GM18951 (cell line): ENCODE results near the gene PPIL1.

ENCODE experiments used
- POLR2A ChIP-seq: IDR thresholded peaks from 4 replicates; pipeline ENCODE4 v1.6.1; 2011; ENCODE audit warnings: mild to moderate bottlenecking; ENCODE audit not compliant: insufficient read length, insufficient read depth; ENCODE audit errors: extremely low read depth
- in situ Hi-C: fragments of 300-500 bp; cut with MboI; formaldehyde crosslinking; loops from one replicate; pipeline ENCODE4 v1.12.0; 2022; ENCODE audit warnings: low sequenced_read_pairs, mixed read lengths, inconsistent platforms; ENCODE audit not compliant: unreplicated experiment

Gene PPIL1

DNA sequence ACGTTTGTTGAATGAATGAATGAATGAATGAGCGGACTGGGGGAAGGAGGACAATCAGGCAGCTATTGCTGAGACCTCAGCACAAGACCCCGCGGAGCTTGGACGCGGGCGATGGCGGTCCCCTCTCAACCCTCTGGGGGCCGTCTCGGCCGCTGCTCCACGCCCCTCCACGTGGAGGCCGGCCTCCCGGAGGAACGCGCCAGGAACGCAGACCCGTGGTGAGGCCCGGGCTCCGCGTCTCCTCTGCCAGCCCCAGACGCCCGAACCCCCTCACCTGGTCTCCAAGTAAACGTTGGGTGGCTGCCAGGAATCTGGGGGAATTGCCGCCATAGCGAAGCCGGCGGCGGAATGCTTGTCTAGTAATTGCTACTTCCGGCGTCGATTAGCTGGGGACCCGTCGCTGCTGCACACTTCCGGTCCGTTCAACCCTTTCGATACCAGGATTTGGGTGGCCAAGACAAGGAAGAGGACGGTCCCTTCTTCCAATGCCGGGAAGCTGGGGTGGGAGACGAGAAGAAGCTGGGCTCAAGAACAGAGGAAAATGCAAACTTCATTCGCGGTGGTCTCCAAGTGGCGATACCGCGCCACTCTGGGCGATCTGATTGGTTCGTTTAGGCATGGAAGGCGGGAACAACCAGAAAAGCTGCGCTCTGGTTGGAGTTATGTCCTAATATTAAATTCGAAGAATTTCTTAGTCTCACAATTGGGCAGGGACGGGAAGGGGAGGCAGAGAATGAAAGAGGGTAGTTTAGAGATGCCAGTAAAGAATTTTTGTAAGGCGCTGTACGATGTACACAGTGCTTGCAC, at the start of gene PPIL1:
PPIL1 (minus strand) TSS at position 361 of the 807 bp plus-strand sequence; CDS start at position 330, 31 bp downstream.
- TF ChIP-seq POLR2A = peak; percentile 65
- in situ Hi-C loops = no loop called here

DNA sequence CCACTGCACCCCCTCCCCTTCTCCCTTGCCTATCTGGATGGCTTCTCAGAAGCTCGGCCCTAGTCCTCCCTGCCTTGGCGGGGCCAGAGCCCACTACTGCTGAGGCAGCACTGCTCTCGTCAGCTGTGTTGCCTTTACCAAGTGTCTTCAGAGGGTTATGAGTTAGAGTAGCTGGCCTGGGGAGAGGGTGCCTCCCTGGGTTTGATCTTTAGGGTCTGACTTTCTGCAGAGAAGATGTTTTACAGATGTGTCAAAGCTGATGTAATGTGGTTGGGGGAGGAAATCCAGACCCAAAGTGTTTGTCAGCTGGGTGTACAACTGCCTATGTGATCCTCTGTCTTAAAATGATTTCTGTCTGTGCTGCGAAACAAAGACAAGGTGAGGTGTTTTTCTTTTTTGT, 49.5 kb upstream of the PPIL1 start:
- in situ Hi-C loops = no loop called here
- TF ChIP-seq POLR2A = no peak

DNA sequence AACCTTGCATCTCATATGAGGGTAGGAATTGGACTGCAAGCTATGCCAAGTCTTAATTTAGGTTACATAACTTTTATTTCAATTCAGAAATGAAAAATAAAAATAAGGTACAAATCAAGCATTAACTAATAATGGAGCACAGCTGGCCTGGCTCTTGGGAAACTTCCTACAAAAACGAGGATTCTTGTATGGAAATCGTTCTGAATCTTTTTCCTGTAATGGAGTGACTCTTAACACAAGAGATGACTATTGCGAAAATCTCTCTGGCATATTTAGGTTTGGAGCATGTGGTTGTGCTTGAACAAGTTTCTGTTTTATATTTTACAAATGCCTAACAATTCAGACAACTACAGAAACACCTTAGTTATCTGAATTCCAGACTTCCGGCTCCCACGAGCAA, 45.9 kb upstream of the PPIL1 start:
- no peak for TF ChIP-seq POLR2A
- in situ Hi-C loops = no loop called here

DNA sequence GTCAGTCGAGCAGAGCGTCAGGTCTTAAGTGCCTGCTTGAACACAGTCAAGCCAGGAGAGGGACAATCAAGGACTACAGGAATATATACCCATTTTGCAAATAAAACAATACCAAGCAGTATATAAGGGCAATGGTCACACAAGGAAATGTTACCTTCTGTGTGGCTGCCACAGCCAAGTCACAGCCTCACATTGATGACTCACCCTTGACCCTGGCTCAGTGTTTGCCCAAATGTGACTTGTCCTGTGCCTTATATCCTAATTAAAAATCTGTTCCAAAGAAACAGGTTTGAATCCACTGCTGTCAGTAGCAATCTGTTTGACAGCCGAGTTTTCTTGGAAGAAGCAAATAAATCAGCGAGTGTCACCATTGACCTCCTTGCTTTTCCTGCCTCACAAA, 45.4 kb upstream of the PPIL1 start:
- no peak for TF ChIP-seq POLR2A
- in situ Hi-C loops = no loop called here

DNA sequence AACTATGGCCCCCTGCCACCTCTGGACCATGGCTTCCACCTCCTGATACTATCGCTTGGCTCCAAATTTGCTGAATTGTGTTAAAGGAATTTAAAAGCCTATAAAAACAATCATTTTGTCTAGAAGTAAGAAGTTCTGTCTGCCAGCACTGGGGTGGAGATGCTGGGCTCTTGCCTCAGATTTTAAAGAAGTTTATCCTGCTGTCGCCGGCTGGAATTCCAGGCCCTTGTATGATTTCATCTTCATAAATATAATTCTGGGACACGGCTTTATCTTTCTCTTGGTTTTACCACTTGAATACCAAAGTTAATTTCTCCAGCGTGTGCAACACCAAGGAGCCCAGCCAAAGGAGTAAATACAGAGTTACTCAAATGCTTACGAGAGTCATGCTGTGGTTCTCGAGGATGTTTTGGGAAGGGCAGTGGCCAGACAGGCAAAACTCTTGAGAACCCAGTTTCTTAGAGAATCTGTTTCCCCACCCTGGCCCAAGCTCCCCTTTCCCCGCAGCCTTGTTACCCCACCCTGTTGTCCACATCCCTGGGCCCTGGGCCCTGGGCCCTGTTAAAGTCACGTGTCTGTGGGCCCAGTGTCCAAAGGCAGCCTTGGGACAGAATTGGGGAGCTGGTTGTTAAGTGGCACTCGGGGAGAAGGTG, 43.1 kb upstream of the PPIL1 start:
- in situ Hi-C loops = no loop called here
- no peak for TF ChIP-seq POLR2A

DNA sequence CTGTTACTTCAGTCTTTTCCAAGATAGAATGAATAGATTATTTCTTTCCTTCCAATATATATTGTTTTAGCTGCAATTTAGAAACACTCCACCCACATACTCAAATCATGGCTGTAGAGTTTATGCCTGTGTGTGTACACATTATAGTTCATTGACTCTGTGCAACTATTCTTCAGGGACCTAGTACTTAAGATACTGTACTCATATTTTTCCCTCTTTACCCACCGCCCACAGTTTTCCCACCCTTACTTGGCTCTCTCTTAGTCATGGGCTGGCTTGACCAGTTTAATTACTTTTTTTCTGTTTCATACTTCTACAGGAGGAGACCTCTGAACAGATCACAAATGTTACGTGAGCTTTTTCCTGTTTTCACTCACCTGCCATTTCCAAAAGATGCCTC, 41.5 kb upstream of the PPIL1 start:
- in situ Hi-C loops = no loop called here
- no peak for TF ChIP-seq POLR2A

DNA sequence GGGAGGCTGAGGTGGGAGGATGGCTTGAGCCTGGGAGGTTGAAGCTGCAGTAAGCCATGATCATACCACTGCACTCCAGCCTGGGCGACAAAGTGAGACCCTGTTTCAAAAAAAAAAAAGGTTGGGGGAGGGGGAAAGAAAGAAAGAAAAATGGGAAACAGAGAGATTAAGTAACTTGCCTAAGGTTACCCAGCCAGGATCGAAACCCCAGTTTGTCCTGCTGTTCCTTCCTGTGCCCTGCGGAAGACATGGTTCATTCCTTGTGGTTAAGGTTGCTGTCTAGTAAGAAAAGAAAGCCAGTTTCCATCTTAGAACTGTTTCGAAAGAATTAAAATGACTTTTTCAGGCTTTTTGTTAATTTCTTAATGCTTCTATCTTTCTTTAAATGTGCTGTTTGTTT, 41.0 kb upstream of the PPIL1 start:
- TF ChIP-seq POLR2A = no peak
- in situ Hi-C loops = no loop called here

DNA sequence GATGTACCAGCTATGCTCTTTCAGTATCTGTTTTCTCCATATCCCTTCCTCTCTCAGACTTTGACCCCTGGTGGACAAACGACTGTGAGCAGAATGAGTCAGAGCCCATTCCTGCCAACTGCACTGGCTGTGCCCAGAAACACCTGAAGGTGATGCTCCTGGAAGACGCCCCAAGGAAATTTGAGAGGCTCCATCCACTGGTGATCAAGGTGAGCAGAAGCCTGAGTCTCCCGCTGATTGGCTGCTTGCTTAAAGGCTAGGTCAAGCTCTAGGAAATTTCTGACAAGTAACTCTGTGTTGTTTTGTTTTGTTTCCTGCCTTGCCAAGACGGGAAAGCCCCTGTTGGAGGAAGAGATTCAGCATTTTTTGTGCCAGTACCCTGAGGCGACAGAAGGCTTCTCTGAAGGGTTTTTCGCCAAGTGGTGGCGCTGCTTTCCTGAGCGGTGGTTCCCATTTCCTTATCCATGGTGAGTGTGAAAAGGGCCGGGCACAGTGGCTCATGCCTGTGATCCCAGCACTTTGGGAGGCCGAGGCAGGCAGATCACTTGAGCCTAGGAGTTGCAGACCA, 39.7 kb upstream of the PPIL1 start:
- in situ Hi-C loops = no loop called here
- TF ChIP-seq POLR2A = no peak

DNA sequence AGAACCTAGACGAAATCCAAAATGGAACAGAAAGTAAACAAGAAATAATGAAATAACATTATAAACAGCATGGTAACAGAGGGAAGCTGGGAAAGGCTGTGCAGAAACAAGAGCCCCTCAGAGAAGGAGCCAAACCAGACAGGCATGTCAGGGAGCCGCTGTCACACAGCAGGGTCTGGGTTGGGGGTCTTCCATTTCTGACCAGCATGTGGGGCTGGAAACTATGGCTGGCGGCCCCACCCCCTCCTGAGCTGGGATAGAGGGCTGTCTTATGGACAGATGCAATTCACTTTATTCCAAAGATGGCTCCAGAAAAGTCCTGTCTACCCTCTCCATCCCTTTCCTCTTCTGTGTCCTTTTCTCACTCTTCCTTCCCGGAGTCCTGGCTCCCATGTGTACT, 38.5 kb upstream of the PPIL1 start:
- no peak for TF ChIP-seq POLR2A
- in situ Hi-C loops = no loop called here

DNA sequence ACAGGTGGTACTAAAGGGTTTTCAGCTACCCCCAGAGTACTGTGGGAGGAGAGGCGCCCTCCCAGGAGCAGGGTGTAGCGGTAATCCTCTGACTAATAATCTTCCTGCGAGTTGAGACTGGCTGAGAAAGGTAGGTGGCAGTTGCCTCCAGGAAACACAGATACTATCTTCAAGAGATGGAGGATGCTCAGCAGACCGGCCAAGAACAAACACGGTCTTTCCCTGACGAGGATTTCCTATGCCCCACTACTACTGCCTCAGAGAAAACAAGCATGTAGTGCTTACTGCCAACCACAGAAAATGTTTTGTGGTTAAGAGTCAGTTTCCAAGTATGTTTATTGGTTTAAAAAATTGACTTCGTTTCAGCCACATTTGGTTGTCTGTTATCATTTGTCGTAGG, 38.0 kb upstream of the PPIL1 start:
- in situ Hi-C loops = no loop called here
- TF ChIP-seq POLR2A = no peak

DNA sequence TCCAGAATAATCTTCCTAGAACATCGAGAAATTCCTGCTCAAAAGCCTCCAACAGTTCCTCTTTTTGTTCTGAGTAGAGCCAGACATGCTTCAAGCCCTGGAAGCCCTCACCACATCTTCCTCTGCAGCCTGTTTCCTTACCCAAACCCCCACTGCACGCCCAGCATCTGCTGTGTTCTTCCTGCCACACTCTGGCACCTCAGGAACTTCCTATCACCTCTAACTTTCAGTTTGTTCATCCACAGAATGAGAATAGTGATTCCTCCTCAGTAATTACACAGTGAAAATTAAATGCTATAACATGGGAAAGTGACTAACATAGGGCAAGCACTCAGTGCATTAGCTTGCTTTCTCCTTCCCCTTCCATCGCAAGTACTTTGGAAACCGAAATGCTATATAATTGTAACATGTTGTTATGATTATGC, 37.4 kb upstream of the PPIL1 start:
- in situ Hi-C loops = no loop called here
- TF ChIP-seq POLR2A = no peak

DNA sequence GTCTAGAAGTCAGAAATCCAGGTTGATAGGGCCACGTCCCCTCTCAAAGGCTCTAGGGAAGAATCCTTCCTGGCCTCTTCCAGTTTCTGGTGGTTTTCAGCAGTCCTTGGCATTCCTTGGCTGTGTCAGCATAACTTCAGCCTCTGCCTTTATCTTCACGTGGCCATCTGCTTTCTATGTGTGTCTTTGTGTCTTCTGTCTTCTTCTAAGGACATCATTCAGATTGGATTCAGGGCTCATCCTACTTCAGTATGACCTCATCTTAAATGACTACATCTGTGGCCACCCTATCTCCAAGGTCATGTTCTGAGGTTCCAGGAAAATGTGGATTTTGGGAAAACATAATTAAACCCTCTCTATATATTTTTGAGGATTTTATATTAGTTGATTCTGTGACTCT, 34.1 kb upstream of the PPIL1 start:
- TF ChIP-seq POLR2A = no peak
- in situ Hi-C loops = no loop called here

DNA sequence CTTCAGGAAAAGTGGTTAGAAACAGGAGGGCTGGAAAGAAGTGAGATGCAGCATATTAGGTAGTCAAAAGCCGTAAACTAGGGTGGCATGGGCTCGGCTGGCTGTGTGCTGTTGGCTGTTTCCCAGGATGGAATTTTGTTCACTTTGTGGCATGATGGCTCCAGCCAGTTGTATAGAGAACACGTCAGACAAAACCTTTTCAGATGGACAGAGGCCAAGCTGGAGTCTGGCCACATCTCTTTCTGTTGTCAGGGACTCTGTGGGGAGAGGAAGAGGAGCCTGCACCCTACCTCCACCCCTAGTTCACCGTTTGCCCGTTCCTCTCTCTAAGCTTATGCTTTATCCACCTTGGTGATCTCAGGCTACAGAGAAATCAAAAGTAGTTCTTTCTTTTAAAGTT, 33.2 kb upstream of the PPIL1 start:
- in situ Hi-C loops = no loop called here
- no peak for TF ChIP-seq POLR2A
